ENCODE measurements around the gene SYMPK.

The SYMPK gene

DNA sequence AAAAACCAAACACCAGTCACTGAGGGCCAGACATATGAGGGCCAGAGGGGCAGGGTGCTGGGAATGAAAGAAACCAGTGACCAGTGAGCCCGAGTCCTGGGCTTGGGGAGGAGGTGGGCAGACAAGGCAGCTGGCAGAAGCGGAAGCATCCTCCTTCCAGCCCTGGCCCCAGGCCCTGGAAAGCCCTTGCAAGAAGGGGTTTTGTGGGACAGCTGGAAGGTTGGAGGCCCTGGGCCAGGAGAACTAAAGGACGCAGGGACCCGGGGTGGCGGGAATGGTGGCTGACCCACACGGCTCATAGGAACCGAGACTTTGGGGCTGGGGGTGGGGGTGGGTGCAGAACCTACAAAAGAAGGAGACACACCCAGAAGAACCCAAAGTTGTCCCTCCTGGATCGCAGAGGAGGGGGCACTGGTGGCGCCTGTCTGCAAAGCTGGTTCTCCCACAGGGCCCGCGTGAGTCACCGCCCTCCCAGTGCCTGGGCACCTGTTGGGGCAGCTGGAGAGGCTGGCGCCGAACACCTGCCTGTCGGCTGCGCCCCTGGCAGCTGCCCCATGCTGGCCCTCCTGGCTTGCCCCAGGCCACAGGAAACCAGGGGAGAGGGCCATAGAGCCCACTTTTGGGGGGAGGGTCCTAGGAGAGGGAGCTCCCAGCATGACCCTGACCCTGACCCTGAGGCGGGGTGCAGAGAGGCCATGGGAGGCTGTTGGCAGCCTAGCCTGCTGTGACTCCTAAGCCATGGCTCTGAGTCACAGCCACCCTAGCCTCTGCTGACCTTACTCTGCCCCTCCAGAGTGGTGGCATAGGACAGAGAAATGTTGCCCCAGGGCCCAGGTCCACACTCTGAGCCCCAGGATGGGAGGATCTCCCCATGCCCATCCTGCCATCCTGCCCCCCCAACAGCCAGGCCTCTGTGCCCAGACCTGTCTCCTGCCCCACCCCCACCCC is 81.5 kb downstream of the SYMPK start:
- DNase-seq (ENCODE audit: low read depth) = no peak

DNA sequence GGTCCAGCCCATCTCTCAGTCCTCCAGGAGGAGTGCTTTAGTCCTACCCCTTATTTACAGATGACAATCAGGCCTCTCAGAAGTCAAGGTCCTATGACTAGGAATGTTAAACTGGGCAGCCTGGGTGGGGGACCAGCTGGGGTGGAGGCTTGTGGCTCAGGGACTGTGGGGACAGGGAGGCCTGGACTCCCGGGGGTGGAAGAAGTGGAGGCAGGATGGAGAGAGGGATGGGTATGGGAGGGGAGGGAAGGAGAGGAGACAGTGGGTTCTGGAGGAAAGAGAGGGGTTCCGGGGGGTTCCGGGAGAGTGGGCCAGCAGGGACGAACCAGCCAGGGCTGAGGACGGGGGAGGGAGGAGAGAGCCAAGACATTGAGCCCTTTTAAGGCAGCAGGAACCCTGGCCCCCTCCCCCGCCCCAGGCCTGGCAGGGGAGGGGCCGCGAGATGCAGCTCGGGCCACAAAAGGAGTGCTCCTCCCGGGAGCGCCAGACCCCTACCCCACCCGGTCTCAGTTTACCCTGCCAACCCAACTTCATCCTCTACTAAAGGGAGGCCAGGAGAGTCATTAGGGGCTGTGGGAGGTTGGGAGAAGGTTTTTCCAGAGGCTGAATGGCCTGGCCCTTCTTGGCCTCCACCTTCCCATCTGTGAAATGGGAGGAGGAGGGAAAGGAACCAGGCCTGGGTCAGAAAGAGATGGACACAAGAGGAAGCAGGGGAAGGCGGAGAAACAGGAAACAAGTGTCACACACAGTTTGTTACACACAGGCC is 82.3 kb downstream of the SYMPK start:
- no peak for DNase-seq (ENCODE audit: low read depth)

DNA sequence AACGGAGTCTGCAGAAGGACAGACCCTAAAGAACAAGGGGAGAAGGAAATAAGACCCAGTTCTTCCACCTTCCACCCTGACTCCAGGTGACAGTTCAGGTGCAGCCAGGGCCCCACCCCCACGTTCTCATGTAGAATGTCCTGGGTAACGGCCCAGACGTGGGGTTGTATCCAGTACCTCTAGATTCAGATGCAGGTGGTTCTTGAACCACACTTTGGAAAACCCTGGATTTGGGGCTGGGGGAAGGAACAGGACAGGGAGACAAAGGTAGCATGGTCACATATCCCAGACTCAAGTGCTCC is 82.8 kb downstream of the SYMPK start:
- no peak for DNase-seq (ENCODE audit: low read depth)

DNA sequence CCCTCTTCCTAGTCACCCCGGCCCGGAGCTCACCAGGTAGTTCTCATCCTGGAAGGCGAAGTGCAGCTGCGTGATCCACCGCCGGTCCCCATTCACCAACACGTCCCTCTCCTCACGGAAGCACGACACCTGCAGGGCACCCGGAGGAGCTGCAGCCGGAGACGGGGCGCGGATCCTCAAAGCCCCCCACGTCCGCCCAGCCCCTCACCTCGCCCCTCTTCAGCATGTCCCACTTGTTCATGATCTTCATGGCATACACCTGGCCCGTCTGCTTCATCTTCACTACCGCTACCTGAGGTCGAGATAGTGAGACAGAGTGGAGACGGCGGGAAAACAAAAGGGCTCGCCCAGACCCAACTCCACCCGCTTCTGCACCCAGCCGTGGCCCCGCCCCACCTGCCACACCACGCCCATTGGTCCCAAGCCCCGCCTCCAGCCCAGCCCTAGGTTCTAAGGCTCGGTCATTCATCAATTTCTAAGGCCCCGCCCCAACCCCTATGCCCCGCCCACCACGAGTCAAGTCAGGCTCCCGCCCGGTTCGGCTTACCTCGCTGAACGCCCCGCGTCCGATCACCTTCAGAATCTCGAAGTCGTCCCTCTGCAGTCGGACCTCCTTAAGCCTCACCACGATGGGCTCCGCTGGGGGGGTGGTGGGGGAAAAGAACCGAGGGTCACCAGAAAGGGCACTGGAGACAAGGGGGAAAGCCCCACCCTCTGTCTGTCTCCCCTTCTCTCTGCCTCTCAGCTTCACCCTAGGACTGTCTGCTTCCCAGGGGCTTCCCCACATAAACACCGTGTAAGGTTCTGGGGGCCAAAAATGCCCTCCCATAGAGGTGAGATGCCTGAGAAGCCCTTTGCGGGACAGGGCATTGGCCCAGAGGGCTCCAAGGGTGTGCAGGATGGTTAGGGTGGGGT is 83.5 kb downstream of the SYMPK start:
- DNase-seq (ENCODE audit: low read depth) = no peak

DNA sequence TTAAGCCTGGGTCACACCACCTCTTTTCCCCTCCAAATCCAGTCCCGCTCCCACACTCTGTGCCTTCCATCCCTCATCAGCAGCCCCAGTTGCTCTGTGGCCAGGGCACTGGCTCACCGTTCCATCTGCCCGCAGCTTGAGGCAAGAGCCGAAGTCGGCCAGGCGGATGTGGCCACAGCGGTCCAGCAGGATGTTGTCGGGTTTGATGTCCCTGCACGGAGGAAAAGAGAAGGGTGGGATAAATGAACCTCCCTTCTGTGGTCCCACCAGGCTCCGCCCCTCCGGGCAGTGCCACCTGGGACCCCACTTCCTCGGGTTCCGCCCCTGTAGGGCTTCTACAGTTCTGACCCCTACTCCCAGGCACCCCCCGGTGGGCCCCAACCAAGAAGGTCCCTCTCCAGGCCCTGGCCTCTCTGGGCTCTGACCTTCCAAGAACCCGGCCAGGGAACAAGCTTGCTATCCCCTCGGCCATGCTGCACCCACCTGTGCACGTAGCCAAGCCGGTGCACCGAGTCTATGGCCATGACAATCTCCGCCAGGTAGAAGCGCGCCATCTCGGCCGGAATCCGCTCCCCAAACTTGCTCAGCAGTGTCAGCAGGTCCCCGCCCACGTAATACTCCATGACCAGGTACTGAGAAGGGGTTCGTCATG is 84.8 kb downstream of the SYMPK start:
- DNase-seq (ENCODE audit: low read depth) = no peak

DNA sequence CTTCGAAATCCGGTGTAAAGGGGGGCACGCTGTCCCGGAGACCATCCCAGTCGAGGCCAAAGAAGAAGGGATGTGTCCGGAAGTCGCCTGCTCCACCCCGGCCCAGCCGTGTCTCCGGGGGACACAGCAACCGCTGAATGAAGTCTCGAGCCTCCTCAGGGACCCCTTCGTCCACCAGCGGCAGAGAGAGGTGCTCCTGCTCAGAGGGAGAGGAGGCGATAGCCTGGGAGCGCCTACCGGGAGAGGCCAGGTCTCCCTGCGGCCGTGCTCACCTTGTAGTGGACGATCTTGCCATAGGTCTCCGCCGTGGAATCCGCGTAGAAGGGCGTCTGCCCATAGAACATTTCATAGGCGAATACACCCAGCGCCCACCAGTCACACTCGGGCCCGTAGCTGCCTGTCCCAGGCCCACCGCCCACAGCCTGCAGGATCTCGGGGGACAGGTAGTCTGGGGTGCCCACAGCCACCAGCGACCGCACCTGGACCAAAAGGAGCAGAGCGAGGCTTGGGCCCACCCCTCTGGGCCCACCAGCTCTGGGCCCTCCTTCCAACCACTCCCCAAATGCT is 85.5 kb downstream of the SYMPK start:
- no peak for DNase-seq (ENCODE audit: low read depth)

DNA sequence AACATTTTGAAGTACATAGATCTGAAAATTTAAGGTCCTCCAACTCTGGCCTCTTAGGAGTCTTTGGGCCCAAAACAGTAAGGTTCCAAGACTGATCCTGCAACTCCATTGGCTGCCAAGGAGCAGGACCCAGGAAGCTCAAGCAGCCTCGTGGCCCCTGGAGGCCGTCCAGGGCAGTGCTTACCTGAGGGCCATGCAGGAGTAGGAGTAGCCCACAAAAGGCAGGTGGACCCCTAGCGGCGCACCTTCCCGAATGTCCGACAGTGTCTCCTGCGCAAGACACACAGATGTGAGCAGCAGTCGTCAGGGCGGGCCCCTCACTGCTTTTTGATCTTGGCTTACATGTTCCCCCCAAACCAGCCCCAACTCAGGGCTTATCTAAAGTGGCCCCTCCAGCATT is 88.2 kb downstream of the SYMPK start:
- DNase-seq (ENCODE audit: low read depth) = no peak

DNA sequence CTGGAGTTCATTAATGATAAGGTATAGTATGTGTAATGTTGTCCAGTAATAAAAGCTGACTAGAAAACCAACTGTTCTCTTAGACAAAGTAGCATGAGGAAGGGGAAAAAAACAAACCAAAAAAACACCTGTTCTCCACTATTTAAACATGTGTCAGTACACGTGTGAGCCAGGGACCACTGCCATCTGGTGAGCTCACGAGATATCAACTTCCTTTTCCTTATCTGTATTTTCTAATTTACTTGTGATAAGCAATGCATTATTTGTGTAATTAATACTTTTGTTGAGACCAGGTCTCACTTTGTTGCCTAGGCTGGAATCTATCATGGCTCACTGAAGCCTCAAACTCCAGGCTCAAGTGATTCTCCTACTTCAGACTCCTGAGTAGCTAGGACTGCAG is 89.6 kb downstream of the SYMPK start:
- no peak for DNase-seq (ENCODE audit: low read depth)

DNA sequence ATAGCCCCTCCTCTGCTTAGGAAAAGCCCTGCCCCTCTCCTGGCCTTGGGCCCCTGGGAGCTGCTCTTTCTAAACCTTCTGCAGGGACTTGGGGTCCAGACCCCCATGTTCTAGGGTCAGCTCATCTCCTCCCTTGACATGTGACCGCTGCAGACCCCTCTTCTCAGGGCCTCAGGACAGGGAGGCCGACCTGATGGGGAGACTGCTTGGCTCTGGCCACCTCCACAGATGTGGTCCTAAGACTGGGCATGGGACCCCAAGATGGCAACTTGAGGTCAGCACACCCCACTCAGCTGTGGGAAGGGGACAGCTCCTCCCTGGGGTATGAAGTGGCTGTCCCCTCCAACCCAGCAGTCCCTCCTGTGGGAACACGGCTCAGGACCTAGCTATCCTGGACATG is 90.0 kb downstream of the SYMPK start:
- no peak for DNase-seq (ENCODE audit: low read depth)

DNA sequence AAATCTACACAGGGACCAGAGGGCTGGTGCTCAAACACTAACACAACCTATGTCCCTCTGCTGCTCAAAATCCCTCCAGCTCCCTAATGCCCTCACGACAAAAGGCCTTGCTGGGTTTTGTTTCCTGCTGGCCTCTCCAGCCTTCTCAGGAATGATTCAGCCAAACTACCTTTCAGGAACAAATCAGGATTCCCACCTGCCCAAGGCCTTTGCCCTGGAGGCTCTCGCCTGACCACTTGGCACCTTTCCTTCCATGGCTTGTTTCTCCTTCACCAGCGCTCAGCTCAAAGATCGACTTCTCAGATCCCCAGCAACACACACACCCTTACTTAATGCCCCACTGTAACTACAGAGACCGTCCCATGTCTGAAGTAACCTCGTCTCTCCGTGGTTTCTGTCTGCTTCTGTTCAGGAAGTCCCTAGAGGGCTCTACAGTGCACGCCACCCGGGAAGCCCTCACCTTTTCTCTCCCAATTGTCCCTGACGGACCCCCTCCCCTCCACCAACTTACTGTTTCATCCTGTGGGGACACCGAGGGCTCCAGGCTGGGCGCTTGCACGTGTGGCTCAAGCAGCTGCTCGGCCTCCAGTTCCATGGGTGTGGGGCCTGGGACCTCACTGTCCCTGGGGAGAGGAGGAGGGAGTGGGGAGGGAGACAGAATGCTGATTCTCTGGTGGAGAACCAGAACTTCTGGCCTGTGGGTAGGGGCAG is 90.7 kb downstream of the SYMPK start:
- DNase-seq (ENCODE audit: low read depth) = no peak

DNA sequence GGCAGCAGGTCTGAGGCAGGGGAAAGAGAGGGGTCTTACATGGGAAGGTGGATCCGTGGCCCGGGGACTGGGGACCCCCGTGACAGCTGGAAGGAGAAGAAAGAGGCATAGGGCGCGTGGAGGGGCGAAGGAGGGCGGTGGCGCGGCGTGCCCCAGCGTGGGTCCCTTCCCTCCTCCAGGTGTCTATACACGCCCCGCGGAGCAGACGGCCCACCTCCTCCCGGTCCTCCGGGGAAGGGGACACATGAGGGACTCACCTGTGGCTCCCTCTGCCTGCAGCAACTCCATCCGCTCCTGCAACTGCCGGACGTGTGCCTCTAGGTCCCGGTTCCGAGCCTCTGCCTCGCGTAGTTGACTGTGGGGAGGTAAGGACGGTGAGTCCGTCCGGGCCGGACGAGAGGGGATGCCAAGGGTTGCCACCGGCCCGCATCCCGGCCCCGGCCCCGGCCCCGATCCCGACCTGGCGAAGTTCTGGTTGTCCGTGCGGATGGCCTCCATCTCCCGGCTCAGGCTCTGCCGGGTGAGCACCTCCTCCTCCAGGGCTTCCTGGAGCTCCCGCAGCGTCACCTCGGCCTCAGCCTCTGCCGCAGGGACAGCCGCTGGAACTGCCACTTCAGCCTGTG is 91.5 kb downstream of the SYMPK start:
- no peak for DNase-seq (ENCODE audit: low read depth)

DNA sequence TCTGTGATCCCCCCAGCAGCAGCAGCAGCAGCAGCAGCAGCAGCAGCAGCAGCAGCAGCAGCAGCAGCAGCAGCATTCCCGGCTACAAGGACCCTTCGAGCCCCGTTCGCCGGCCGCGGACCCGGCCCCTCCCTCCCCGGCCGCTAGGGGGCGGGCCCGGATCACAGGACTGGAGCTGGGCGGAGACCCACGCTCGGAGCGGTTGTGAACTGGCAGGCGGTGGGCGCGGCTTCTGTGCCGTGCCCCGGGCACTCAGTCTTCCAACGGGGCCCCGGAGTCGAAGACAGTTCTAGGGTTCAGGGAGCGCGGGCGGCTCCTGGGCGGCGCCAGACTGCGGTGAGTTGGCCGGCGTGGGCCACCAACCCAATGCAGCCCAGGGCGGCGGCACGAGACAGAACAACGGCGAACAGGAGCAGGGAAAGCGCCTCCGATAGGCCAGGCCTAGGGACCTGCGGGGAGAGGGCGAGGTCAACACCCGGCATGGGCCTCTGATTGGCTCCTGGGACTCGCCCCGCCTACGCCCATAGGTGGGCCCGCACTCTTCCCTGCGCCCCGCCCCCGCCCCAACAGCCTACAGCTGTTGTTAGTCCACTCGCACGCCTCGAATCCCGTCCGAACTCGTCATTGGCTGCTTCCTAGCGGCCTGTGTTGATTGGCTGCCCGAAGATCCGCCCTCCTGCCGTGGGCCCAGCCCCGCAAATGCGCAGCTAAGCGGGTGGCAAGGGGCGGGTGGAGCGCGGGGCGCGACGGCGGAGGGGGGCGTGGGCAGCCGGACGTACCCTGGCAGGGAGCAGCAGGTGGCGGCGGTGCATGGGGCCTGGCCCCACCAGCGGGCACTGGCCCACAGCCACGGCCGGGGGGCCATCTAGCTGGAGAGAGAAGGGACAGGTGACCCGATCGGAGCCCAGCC is 92.5 kb downstream of the SYMPK start:
- DNase-seq (ENCODE audit: low read depth) = peak; percentile 99

DNA sequence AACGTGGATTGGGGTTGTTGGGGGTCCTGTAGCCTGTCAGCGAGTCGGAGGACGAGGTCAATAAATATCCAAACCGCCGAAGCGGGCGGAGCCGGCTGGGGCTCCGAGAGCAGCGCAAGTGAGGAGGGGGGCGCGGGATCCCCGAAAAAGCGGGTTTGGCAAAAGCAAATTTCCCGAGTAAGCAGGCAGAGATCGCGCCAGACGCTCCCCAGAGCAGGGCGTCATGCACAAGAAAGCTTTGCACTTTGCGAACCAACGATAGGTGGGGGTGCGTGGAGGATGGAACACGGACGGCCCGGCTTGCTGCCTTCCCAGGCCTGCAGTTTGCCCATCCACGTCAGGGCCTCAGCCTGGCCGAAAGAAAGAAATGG is 93.1 kb downstream of the SYMPK start:
- DNase-seq (ENCODE audit: low read depth) = peak; percentile 40

DNA sequence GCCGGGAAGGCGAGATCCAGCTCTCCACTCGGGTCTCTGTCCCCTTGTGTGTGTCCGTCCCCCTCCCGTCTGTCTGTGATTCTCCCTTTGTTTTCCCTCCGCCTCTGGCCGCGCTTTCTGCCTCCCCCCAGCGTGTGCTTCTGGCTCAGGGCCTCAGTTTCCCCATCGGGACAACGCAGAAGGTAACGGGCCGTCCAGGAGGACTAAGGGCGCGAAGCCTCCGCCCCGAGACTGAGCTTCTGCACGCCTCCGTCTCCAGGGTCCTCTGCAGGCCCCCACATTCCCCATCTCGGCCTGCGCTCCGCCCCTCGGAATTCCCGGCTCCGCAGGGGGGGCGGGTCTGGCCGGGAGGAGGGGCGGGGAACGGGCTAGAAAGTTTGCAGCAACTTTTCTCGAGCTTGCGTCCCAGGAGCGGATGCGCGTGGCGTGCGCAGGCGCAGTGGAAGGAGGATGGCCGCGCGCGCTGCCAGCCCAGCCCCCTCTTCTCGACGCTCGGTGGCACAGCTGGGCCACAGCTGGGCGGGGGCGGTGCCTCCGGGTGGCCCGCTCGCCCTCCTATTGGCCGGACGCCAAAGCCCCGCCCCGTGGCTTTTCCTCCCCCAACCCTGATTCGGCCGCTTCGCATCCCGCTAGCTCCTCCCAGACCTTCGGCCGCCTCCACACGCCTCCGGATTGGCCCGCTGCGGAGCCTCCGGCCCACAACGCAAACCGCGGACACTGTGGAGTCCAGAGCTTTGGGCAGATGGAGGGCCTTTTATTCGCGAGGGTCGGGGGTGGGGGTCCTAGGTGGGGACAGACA is 93.8 kb downstream of the SYMPK start, which contains the start of gene SIX5:
Gene SIX5, minus strand, starts transcription at position 269 of the 799 bp plus-strand sequence. CDS start 408 bp downstream, outside the sequence.
- DNase-seq (ENCODE audit: low read depth) = peak; percentile 99

DNA sequence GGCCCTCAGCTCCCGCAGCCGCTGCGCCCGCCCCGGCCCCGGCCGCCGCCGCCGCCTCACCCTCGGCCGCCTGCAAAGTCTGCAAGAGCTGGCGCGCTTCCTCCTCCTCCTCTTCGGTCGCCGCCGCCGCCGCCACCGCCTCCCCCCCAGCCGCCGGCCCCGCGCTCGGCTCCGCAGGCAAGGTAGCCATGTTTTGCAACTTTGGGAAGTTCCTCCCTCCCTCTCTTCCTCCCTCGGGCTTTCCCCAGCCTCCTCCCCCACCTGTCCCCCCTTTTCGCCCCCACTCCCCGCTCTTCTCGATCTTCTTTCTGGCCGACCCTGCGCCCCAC is 94.3 kb downstream of the SYMPK start:
- peak; percentile 61 for DNase-seq (ENCODE audit: low read depth)

DNA sequence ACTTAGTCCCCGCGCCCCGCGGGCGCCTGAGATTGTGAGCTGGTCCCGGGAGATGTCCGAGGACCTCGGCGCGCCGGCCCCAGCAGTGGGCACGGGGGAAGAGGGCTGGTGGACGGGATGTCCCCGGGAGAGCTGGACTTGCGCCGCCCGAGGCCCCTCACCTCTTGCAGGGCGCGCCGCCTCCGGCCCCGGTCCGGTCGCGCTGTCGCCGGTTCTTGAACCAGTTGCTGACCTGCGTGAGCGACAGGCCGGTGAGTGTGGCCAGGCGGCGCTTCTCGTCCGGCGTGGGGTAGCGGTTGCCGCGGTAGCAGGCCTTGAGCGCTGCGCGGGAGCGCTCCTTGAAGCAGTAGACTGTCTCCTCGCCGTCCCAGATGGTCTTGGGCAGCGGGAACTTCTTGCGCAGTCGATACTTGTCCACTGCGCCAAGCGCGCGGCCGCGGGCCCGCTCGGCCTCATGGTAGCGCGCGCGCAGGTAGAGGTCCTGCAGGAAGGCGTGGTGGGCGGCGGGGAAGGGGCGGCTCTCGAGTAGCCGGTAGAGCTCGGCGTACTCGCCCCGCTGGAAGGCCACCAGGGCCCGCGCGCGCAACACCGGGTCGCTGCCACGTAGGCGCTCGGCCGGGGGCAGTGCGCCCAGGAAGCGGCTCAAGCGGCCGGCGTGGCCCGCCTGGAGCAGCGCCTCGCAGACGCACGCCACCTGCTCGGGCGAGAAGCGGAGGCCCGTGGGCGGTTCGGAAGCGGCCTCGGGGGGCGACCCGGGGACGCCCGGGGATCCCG is 94.9 kb downstream of the SYMPK start:
- peak; percentile 69 for DNase-seq (ENCODE audit: low read depth)

DNA sequence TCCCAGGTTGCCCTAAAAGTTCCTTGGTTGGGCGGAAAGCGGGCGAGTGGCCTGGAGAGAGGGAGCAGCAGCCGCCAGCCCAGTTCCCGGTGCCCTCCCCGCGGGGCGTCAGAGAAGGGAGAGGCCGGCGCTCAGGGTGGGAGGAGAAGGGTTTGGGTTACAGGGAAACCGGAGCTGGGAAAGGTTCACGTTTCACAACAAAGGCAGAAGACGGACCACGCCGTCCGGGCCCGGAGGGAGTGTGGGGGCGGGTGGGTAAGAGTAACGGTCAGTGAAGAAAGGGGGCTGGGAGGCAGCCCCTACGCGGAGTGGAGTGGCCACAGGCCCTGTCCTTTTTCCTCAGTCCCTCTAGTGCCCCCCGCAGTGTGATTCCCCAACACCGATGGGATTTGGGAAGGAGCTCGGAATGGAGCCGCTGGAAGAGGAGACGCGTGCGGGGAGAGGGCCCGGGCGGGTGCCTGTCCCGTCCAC is 95.5 kb downstream of the SYMPK start:
- DNase-seq (ENCODE audit: low read depth) = peak; percentile 91

All from fibroblast of gingiva (primary cell).